GM21717 (cell line): Measurements from ENCODE around the gene IQGAP3.
A peak's percentile ranks its signal among the peaks of the same experiment; 100 is the strongest.

Source experiments
- ATAC-seq: cut with Tn5 transposase; IDR thresholded peaks from one replicate; pipeline ENCODE4 v1.9.1; 2021; ENCODE audit warnings: mild to moderate bottlenecking, moderate library complexity; ENCODE audit not compliant: unreplicated experiment

IQGAP3 gene

DNA sequence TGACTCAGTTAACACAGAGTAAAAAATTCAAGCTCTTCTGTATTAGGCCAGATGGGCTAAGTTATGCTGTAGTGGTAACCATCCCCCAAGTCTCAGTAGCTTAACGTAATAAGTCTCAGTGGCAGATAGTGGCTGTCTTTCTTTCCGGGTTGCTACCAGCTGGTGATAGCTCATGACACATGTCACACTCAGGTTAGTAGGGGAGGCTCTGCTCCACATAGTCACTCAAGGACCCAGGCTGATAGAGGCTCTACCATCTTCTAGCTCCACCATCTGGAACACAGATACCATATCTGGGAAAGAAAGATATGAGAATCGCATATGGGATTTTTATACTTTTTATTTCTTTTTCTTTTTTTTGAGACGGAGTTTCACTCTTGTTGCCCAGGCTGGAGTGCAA, 55.5 kb downstream of the IQGAP3 start:
- no peak for ATAC-seq

- no peak for ATAC-seq
These were observed 56.4 kb downstream of the IQGAP3 start for GRCh38 chr1:156515956-156516355.

DNA sequence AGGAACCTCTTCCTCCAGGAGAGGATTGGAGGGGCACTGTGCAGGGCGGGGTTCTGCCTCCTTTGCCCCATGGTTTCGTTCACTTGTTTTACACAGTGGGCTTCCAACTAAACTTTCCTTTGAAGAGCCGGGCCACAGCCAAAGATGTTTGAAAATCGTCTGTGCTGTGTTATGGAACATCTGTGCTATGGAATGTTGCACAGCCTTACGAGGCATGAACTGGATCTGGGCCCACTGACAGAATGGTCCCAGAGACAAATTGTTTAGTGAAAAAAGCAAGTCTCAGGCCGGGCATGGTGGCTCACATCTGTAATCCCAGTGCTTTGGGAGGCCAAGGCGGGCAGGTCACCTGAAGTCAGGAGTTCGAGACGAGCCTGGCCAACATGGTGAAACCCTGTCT, 59.2 kb downstream of the IQGAP3 start:
- ATAC-seq, result no peak

GRCh38 chr1:156511644-156512043, 60.7 kb downstream of the IQGAP3 start:
- no peak for ATAC-seq

DNA sequence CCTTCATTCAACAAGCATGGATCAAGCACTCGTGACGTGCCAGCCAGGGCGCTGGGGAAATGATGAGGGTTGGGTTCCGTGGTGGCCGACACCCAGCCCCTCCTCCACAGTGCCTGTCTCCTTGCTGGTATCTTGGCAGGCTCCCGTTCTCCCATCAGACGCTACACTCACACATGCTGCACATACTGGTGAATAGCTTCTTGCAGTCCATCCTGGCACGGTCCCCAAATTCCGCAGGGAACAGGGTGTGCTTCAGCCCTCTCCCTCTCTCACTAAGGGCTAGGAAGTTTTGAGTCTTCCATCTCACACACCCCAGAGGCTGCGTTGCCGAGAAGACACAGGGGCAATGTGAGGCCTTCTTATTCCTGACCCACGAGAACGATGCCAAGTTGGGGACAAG, 61.7 kb downstream of the IQGAP3 start:
- ATAC-seq, result no peak

DNA sequence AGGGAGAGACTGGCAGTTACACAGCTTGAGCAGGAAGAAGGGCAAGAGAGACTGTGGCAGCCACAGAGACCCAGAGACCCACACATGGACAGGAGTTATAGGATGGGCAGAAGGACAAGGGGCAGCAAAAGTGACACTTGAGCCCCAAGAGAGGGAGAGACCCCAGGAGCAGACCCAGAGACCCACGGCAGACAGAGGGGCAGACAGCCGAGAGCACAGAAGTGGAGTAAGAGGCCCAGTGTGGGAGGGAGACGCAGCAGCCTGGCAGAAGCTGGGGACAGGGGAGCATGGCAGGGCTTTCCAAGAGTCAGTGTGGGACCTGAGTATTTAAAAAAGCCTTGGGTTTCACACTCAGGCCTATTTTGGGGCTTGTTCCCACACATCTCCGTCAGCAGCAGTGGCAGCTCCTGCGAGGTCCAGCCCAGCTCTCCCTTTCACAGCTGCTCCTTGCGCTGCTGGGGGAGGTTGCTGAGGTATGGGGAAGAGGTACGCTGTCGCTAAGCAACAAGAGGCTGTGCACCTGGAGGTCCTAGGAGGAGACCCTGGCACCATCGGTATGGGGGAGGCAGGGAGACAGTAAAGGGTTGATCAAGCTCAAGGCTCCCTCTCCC, 62.8 kb downstream of the IQGAP3 start:
- no peak for ATAC-seq

DNA sequence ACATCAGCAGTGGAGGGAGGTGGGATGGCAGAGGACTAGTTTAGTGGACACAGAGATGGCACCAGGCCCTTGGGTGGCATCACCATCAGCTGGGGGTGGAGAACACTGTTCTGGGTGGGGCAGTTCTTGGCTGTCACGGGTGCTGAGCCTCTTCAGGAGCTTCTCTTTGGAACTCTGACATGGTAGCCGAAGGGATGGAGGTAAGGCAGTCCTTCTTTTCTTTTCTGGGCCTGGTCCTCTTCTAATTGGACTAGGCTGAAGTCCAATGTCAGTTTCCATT, 63.5 kb downstream of the IQGAP3 start:
- ATAC-seq, result no peak

DNA sequence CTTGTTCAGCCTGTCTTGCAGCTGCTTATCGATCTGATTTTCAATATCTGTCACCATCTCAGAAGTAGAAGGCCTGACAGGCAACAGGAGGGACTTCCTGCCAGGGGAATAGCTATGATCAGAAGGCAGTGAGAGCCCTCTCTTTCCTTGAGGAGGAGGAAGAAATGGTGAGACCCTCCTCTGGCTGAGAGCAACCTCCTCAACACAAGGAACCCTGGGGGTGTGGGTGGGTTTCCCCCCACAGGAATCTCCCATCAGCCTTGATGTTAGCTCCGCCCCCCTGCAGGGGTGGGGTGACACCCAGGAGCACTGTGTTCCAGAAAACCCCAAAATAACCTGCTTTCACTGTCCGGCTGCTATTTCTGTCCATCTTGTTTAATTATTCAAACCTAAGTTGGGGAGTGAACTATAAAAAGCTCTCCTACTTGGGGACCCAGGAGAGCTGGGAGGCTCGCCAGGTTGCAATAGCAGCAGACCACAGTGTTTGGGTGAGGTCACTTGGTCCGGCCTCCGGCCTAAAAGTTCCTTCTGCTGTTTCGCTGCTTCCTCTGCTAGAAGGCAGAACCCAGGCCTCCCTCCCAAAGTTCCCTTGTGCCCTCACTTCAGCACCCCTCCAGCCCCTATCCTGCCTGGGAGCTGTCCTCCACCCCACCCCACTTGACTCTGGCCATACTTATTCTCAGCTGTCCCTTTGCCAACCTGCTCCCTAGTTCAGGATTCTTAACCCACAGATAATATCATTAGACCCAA, 64.0 kb downstream of the IQGAP3 start:
- no peak for ATAC-seq

GRCh38 chr1:156506450-156506849, 65.9 kb downstream of the IQGAP3 start:
- ATAC-seq, result no peak

DNA sequence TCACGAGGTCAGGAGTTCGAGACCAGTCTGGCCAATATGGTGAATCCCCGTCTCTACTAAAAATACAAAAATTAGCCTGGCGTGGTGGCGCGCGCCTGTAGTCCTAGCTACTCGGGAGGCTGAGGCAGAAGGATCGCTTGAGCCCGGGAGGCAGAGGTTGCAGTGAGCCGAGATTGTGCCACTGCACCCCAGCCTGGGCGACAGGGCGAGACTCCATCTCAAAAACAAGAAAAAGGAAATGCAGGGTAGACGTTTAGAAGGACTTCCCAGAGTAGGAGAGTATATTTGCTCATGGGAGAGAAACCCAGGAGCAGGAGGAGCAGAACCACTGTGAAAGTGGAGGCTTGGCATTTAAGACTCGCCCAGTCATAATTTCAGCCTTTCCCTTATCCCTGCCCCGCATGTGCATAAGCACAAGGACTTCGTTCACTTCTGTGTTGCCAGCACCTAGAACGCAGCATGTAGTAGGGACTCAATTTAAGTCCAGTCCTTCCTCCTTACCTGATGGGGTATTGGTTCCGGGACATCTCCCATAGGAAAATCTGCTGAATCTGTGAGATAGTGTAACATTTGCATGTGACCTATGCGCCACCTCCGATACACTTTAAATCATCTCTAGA, 66.6 kb downstream of the IQGAP3 start:
- no peak for ATAC-seq

GRCh38 chr1:156504821-156505678, 67.3 kb downstream of the IQGAP3 start:
- peak; percentile 31 for ATAC-seq

GRCh38 chr1:156504438-156504813, 67.9 kb downstream of the IQGAP3 start:
- ATAC-seq, result no peak

DNA sequence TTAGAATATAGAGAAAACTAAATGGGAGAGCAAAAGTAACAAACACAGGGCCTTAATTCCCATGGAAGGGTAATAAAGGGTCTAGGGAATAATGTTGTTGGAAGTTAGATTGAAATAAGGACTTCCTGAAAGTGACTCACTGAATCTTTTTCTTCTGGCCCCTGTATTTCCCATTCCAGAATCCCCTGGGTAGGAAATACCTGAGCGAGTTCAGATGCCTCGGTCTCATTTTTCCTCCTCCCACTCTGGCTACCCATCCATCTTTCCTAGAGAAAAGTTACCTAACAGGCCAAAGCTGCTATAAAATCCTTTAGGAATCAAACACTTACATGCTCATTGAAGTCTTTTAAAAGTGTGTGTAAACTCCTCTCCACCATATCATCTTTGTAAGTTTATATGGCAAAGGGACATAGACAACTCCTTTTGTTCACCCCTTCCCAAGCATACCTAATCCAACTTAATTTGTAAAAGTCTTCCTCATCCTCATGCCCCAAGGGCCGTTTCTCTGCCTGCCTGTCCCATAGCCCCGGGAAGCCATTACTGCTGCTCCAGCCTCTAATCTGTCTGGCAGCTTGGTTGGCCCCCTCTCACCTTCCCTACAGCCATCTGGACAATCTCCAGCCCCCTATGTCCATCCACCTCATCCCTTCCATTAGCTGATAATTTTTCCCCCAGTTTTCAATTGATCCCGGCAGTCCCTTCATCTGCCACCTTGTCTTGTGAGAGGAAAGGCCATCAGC, 68.5 kb downstream of the IQGAP3 start:
- no peak for ATAC-seq

DNA sequence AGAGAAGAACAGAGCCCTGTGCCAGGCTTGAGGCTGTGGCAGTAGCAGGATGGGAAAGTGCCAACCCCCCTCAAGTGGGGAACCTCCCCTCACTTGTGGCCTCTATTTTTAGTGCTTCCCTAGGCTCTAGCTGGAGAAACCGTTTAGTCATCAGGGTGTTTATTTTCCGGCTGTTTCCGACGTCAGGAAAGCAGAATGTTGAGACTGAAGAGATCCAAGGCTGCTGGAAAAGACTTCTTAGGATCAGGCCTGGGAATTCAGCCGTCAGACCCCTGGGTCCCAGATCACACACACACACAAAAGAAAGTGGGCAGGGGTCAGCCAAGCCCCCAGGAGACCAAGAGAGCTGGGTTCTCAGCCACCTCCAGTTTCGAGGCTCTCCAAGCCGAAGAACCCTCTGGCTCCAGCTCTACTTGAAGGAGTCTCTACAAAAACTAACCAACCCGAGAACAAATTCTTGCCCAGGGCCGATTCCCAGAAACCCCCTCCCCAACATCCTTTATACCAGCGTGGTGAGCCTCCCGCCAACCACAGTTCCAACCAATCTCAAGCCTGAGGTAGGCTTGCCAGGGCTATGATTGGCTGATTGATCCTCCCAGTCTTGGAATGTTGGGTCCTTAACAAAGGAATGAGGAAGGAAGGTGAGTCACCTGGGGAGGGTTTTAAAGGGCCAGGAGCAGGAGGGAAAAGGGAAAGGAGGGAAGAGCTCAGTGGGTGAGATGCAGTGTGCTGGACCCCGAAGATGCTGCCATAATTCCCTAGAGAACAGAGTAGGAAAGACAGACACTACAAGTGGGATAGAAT, 69.3 kb downstream of the IQGAP3 start:
- no peak for ATAC-seq

GRCh38 chr1:156502391-156502893, 69.9 kb downstream of the IQGAP3 start:
- no peak for ATAC-seq

DNA sequence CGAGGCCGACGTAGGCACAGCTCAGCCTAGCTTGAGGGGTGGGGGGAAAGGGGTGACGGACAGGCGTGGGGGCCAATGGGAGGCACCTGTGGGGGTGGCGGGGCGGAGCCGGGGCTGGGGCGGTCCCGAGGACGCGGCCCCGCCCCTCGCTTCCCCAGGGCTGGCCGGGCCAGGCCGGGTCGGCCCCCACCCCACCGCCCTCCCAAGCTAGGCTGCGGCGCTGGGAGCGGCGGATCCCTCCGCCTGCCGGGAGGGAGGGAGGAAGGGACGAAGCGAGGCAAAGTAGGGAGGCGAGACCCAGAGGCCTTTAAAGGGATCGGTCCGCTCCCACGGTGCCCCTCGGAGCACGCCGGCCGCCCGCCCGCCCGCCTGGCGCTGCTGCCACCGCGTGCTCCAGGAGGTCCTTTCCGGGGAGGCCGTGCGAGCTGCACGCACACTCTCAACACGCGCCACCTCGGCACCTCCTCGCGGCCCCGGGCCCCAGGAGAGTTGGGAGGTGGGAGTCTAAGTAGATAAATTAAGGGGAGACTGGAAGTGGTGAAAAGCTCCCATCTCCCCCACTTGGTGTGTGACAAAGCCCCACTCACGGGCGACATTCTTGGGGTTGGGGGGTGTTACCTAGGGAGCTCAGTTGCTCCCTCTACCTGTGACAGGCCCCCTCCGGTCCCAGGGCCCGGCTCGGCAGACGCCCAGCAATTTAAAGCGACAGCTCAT, 71.4 kb downstream of the IQGAP3 start:
- ATAC-seq, result peak; percentile 42

DNA sequence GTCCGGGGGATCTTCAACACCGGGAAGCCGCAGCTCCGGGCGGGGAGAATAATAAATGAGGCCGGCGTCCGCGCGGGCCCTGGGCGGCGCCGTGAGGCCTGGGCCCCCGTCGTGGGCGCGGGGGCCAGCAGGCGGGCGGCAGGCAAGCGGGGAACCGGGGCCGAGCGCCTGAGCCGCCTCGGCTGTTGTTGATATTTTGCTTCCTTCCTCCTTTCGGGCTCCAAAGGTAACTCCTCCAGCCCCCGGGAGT, 71.9 kb downstream of the IQGAP3 start, which contains the start of gene MEF2D:
MEF2D (minus strand) TSS at position 233 of the 250 bp plus-strand sequence. CDS start 17,483 bp downstream, outside the sequence.
- ATAC-seq, result no peak

- ATAC-seq, result no peak
These were observed 72.4 kb downstream of the IQGAP3 start for GRCh38 chr1:156499842-156500542.
